ENCODE data around the gene ZNF322.

DNA sequence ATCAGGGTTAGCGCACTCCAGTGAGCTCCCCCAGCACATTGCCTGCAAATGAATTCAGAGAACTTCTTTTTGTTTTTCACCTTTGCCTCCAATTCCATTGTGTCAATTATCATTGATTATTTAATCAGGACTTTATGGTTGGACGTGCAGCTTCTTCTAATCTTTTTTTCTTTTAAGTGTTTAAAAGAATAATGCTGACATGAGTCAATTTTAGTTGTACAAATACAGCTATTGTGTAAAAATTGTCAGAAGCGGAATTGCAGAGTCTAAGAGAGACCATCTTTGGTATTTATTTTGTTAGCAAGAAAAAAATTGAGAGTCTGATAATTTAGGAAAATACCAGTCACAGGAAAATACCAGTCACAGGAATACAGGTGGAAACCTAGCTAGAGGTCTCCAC, 57.3 kb downstream of the ZNF322 start:
- TF ChIP-seq POLR2AphosphoS5 (IDR thresholded peaks at IDR 0.05; ENCODE audit: low read depth, low read length): no peak
- no peak for TF ChIP-seq POLR2A (IDR thresholded peaks at IDR 0.05; ENCODE audit: low read depth, low read length)
- TF ChIP-seq TAF1 (IDR thresholded peaks at IDR 0.05; ENCODE audit: low read depth, low read length): no peak
- TF ChIP-seq PAX5 (IDR thresholded peaks at IDR 0.05; ENCODE audit: insufficient read depth, low read length, severe bottlenecking): no peak
- TF ChIP-seq SPI1 (IDR thresholded peaks at IDR 0.05; ENCODE audit: low read depth, low read length): no peak
- TF ChIP-seq POU2F2 (IDR thresholded peaks at IDR 0.05; ENCODE audit: low read depth, low read length): no peak

Data from GM12891 (cell line).